ENCODE measurements around the gene ENTPD2. TPM values are rescaled to one million over a fixed set of nuclear protein-coding genes. Genes with fewer than 3 reads are reported as not detected.
A peak's percentile ranks its signal among the peaks of the same experiment; 100 is the strongest.
"Not testable (repeated sequence)": the region's sequence is repeated elsewhere in the genome, so short reads cannot be mapped to it uniquely, and the experiment has no call there.

ENTPD2 gene
- total and polyA plus RNA-seq, 8 donors = 0.71 to 4.7 (median 2.4) TPM

DNA sequence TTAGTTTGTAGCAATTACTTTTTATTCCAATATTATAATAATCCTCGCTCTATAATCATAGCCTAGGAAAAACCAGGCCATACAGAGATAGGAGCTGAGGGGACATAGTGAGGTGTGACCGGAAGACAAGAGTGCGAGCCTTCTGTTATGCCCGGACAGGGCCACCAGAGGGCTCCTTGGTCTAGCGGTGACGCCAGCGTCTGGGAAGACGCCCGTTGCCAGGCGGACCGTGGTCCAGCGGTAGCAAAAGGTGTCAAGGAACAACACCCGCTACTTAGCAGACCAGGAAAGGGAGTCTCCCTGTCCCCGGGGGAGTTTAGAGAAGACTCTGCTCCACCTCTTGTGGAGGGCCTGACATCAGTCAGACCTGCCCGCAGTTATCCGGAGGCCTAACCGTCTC lies 49.6 kb downstream of the ENTPD2 start:
- ATAC-seq; intact Hi-C loops (cut with DNase I); DNase-seq; H3K4me3 ChIP-seq; H3K27ac ChIP-seq; H3K9me3 ChIP-seq; H3K27me3 ChIP-seq: not testable (repeated sequence)
- TF ChIP-seq, protein P1, sequence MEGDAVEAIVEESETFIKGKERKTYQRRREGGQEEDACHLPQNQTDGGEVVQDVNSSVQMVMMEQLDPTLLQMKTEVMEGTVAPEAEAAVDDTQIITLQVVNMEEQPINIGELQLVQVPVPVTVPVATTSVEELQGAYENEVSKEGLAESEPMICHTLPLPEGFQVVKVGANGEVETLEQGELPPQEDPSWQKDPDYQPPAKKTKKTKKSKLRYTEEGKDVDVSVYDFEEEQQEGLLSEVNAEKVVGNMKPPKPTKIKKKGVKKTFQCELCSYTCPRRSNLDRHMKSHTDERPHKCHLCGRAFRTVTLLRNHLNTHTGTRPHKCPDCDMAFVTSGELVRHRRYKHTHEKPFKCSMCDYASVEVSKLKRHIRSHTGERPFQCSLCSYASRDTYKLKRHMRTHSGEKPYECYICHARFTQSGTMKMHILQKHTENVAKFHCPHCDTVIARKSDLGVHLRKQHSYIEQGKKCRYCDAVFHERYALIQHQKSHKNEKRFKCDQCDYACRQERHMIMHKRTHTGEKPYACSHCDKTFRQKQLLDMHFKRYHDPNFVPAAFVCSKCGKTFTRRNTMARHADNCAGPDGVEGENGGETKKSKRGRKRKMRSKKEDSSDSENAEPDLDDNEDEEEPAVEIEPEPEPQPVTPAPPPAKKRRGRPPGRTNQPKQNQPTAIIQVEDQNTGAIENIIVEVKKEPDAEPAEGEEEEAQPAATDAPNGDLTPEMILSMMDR (IDR thresholded peaks at IDR 0.05) = peak; percentile 23 to 58
- Histone ChIP-seq H3K4me1 (peaks cover 0 to 22% of the 10 kb centered on the region in 2 donors), H3K36me3 (peaks cover 0 to 11% of the 10 kb centered on the region in 2 donors)

DNA sequence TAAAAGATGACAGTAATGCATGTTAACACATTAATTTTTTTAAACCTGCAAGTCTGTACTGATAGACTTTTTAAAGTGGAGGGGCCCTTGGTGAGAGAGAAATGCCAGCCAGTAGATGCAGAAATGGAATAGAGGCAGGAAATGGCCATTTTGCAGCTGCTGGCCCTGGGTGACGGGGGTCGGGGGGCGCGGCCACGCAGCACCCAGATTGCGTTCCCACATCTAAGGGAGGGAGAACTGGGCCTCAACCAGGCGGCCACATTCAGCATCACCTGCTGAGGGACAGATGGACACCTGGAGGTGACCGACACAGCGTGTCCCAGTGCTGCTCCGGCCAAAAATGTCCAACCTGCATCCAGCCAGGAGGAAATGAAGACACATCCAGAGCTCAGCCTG lies 51.2 kb downstream of the ENTPD2 start:
- TF ChIP-seq, protein P1 (IDR thresholded peaks at IDR 0.05) = no peak
- no peak overlapping the region for H3K27ac ChIP-seq
- no peaks in the 10 kb centered on the region for H3K36me3 ChIP-seq
- ATAC-seq (no peak), DNase-seq (no peak)
- H3K4me1 ChIP-seq = peaks cover 0 to 39% of the 10 kb centered on the region in 2 donors
- peaks cover 0 to 4% of the 10 kb centered on the region in 2 donors for H3K9me3 ChIP-seq
- intact Hi-C loops (cut with DNase I) = no loop called here
- no peaks in the 10 kb centered on the region for H3K27me3 ChIP-seq
- H3K4me3 ChIP-seq = no peak overlapping the region

DNA sequence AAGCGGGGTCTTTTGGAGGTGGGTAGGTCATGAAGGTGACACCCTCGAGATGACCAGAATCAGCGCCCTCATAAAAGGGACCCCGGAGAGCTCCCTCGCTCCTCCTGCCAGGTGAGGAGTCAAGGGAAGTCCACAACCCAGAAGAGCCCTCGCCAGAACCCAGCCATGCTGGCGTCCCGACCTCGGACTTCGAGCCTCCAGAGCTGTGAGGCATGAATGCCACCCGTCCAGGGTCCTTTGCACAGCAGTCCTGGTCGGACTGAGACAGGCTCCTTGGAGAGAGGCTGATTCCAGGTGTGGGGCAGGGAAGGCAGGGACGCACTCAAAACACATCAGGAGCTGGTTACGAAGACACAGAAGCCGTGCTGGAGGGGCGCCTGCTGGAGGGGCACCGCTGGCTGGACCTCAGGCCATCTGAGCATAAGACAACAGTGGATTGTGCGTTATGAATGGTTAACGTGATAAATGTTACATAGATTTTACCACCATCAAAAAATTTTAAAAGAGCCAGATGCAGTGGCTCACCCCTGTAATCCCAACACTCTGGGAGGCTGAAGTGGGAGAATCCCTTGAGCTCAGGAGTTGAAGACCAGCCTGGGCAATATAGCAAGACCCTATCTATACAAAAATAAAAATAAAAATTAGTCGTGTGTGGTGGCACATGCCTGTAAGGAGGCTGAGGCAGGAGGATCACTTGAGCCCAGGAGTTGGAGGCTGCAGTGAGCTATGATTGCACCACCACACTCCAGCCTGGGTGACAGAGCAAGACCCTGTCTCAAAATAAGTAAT lies 51.8 kb downstream of the ENTPD2 start:
- Histone ChIP-seq H3K4me1 (peaks cover 0 to 45% of the 10 kb centered on the region in 2 donors), H3K27me3 (peaks cover 0 to 5% of the 10 kb centered on the region in 2 donors), H3K9me3 (peaks cover 0 to 4% of the 10 kb centered on the region in 2 donors), H3K27ac (no peak overlapping the region), H3K4me3 (no peak overlapping the region), H3K36me3 (no peaks in the 10 kb centered on the region)
- ATAC-seq (no peak), DNase-seq (no peak)
- TF ChIP-seq, protein P1 (IDR thresholded peaks at IDR 0.05) = no peak
- intact Hi-C loops (cut with DNase I) = no loop called here

DNA sequence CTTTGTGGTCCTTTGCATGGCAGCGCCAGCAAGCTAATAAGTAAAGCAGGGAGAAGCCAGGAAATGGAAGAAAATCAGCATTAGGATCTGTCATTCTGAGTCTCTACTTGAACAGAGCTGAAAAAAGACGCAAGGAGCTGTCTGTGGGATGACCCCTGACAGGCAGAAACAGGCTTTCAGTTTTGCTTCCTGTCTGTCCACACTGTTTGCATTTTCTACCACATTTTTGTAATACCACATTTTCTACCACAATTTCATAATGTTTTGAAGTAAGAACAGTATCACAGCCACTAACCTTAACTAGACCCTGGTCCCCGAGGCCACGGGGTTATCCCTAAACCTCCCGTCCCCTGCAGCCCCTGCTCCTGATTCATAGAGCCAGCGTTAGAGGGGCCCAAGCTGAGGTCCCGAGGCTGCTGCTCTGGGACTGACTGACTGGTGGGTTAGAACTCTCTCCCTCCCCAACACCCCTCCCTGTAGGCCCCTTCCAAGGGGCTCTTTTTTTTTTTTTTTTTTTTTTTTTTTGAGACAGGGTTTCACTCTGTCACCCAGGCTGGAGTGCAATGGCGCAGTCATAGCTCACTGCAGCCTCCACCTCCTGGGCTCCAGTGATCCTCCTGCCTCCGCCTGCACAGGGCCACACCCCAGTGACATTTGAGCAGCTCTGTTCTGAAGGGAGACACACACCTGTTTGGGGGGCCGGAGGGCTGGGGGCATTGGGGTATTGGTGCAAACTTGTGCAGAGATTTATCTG lies 53.5 kb downstream of the ENTPD2 start:
- intact Hi-C loops (cut with DNase I) = no loop called here
- peaks cover 0 to 19% of the 10 kb centered on the region in 2 donors for H3K27me3 ChIP-seq
- H3K36me3 ChIP-seq = no peaks in the 10 kb centered on the region
- no peak for DNase-seq
- peak overlapping the region; percentile 39 to 81 for H3K27ac ChIP-seq
- H3K4me3 ChIP-seq = no peak overlapping the region
- peaks cover 10 to 62% of the 10 kb centered on the region in 2 donors for H3K4me1 ChIP-seq
- no peak for ATAC-seq
- TF ChIP-seq, protein P1 (IDR thresholded peaks at IDR 0.05) = no peak
- peaks cover 0 to 3% of the 10 kb centered on the region in 2 donors for H3K9me3 ChIP-seq

Other genes with a start within 250 kb of the ENTPD2 start
Only the 30 nearest of the 37 such genes appear.
- 100 to 1,000 TPM; 247 to 288 TPM for gene EDF1, start 187.8 kb downstream of the ENTPD2 start, total RNA-seq
- gene EDF1, start 187.8 kb downstream of the ENTPD2 start, polyA plus RNA-seq (ENCODE audit: insufficient read length in 6 of 6) = 100 to 1,000 TPM; 339 to 408 (median 377) TPM
- 10 to 100 TPM; 17.2 to 22.4 TPM for gene TRAF2, start 167.5 kb downstream of the ENTPD2 start, total RNA-seq
- gene TRAF2, start 167.5 kb downstream of the ENTPD2 start, polyA plus RNA-seq (ENCODE audit: insufficient read length in 6 of 6) = 10 to 100 TPM; 12.4 to 16.3 (median 14.6) TPM
- gene FBXW5, start 109.3 kb downstream of the ENTPD2 start, total RNA-seq = 100 to 1,000 TPM in 1 of 2 donors, 10 to 100 TPM in 1; 98.5 to 111 TPM
- 10 to 100 TPM; 33.0 to 59.6 (median 43.6) TPM for gene FBXW5, start 109.3 kb downstream of the ENTPD2 start, polyA plus RNA-seq (ENCODE audit: insufficient read length in 6 of 6)
- 1 to 10 TPM; 1.2 TPM for gene C8G, start 108.8 kb downstream of the ENTPD2 start, total RNA-seq
- gene C8G, start 108.8 kb downstream of the ENTPD2 start, polyA plus RNA-seq (ENCODE audit: insufficient read length in 6 of 6) = under 1 TPM; 0.47 to 0.90 (median 0.72) TPM
- gene LCN12, start 101.8 kb downstream of the ENTPD2 start, total RNA-seq = 1 to 10 TPM; 2.1 to 4.5 TPM
- 10 to 100 TPM in 5 of 6 donors, 1 to 10 TPM in 1; 7.0 to 28.0 (median 17.6) TPM for gene LCN12, start 101.8 kb downstream of the ENTPD2 start, polyA plus RNA-seq (ENCODE audit: insufficient read length in 6 of 6)
- gene PTGDS, start 76.6 kb downstream of the ENTPD2 start, total RNA-seq = 100 to 1,000 TPM; 133 to 137 TPM
- 10 to 100 TPM; 23.7 to 59.8 (median 31.2) TPM for gene PTGDS, start 76.6 kb downstream of the ENTPD2 start, polyA plus RNA-seq (ENCODE audit: insufficient read length in 6 of 6)
- 1 to 10 TPM; 2.0 to 2.3 TPM for gene LCNL1, start 71.1 kb downstream of the ENTPD2 start, total RNA-seq
- 1 to 10 TPM in 4 of 6 donors, under 1 TPM in 2; 0.38 to 2.7 (median 1.1) TPM for gene LCNL1, start 71.1 kb downstream of the ENTPD2 start, polyA plus RNA-seq (ENCODE audit: insufficient read length in 6 of 6)
- gene PAXX, start 61.6 kb downstream of the ENTPD2 start, total RNA-seq = 10 to 100 TPM; 34.2 to 56.6 TPM
- gene PAXX, start 61.6 kb downstream of the ENTPD2 start, polyA plus RNA-seq (ENCODE audit: insufficient read length in 6 of 6) = 10 to 100 TPM; 28.1 to 47.6 (median 33.7) TPM
- gene CLIC3, start 57.5 kb downstream of the ENTPD2 start, total RNA-seq = 10 to 100 TPM; 39.7 to 85.4 TPM
- 10 to 100 TPM; 30.7 to 56.2 (median 42.2) TPM for gene CLIC3, start 57.5 kb downstream of the ENTPD2 start, polyA plus RNA-seq (ENCODE audit: insufficient read length in 6 of 6)
- 10 to 100 TPM; 34.5 to 34.8 TPM for gene ABCA2, start 25.8 kb downstream of the ENTPD2 start, total RNA-seq
- 10 to 100 TPM; 20.8 to 33.8 (median 28.6) TPM for gene ABCA2, start 25.8 kb downstream of the ENTPD2 start, polyA plus RNA-seq (ENCODE audit: insufficient read length in 6 of 6)
- 1 to 10 TPM in 1 of 2 donors, under 1 TPM in 1; 0.17 to 2.9 TPM for gene FUT7, start 22.0 kb downstream of the ENTPD2 start, total RNA-seq
- gene FUT7, start 22.0 kb downstream of the ENTPD2 start, polyA plus RNA-seq (ENCODE audit: insufficient read length in 6 of 6) = under 1 TPM in 3 of 6 donors, not detected in 3; 0.08 to 0.11 (median 0.09) TPM
- gene NPDC1, start 7.9 kb downstream of the ENTPD2 start, total RNA-seq = 100 to 1,000 TPM; 104 to 105 TPM
- 10 to 100 TPM; 24.4 to 48.9 (median 25.2) TPM for gene NPDC1, start 7.9 kb downstream of the ENTPD2 start, polyA plus RNA-seq (ENCODE audit: insufficient read length in 6 of 6)
- gene SAPCD2, start 16.5 kb upstream of the ENTPD2 start, total RNA-seq = 1 to 10 TPM; 2.7 to 4.6 TPM
- 10 to 100 TPM in 3 of 6 donors, 1 to 10 TPM in 3; 8.5 to 15.1 (median 10.4) TPM for gene SAPCD2, start 16.5 kb upstream of the ENTPD2 start, polyA plus RNA-seq (ENCODE audit: insufficient read length in 6 of 6)
- 10 to 100 TPM; 28.1 to 43.1 TPM for gene UAP1L1, start 23.5 kb upstream of the ENTPD2 start, total RNA-seq
- gene UAP1L1, start 23.5 kb upstream of the ENTPD2 start, polyA plus RNA-seq (ENCODE audit: insufficient read length in 6 of 6) = 1 to 10 TPM; 4.6 to 8.8 (median 6.0) TPM
- 10 to 100 TPM; 51.5 to 54.9 TPM for gene MAN1B1, start 32.9 kb upstream of the ENTPD2 start, total RNA-seq
- gene MAN1B1, start 32.9 kb upstream of the ENTPD2 start, polyA plus RNA-seq (ENCODE audit: insufficient read length in 6 of 6) = 10 to 100 TPM; 62.7 to 74.9 (median 66.9) TPM
- gene DPP7, start 60.7 kb upstream of the ENTPD2 start, total RNA-seq = 100 to 1,000 TPM; 144 to 165 TPM
- gene DPP7, start 60.7 kb upstream of the ENTPD2 start, polyA plus RNA-seq (ENCODE audit: insufficient read length in 6 of 6) = 10 to 100 TPM; 35.8 to 53.6 (median 47.7) TPM
- under 1 TPM; 0.17 to 0.55 TPM for gene GRIN1, start 85.1 kb upstream of the ENTPD2 start, total RNA-seq
- gene GRIN1, start 85.1 kb upstream of the ENTPD2 start, polyA plus RNA-seq (ENCODE audit: insufficient read length in 6 of 6) = under 1 TPM; 0.15 to 0.38 (median 0.28) TPM
- under 1 TPM in 1 of 2 donors, not detected in 1; 0.55 TPM for gene LRRC26, start 116.0 kb upstream of the ENTPD2 start, total RNA-seq
- gene LRRC26, start 116.0 kb upstream of the ENTPD2 start, polyA plus RNA-seq (ENCODE audit: insufficient read length in 6 of 6) = under 1 TPM in 3 of 6 donors, not detected in 3; 0.23 to 0.63 (median 0.25) TPM
- not detected for gene TMEM210, start 118.0 kb upstream of the ENTPD2 start, total RNA-seq
- not detected for gene TMEM210, start 118.0 kb upstream of the ENTPD2 start, polyA plus RNA-seq (ENCODE audit: insufficient read length in 6 of 6)
- gene ANAPC2, start 134.5 kb upstream of the ENTPD2 start, total RNA-seq = 10 to 100 TPM; 43.5 to 52.3 TPM
- gene ANAPC2, start 134.5 kb upstream of the ENTPD2 start, polyA plus RNA-seq (ENCODE audit: insufficient read length in 6 of 6) = 10 to 100 TPM; 42.1 to 58.8 (median 44.3) TPM
- 10 to 100 TPM; 59.1 to 68.0 TPM for gene SSNA1, start 134.6 kb upstream of the ENTPD2 start, total RNA-seq
- 10 to 100 TPM; 38.7 to 53.6 (median 52.1) TPM for gene SSNA1, start 134.6 kb upstream of the ENTPD2 start, polyA plus RNA-seq (ENCODE audit: insufficient read length in 6 of 6)
- gene TPRN, start 146.7 kb upstream of the ENTPD2 start, total RNA-seq = 10 to 100 TPM; 21.6 to 21.7 TPM
- gene TPRN, start 146.7 kb upstream of the ENTPD2 start, polyA plus RNA-seq (ENCODE audit: insufficient read length in 6 of 6) = 10 to 100 TPM in 3 of 6 donors, 1 to 10 TPM in 3; 6.7 to 13.8 (median 9.4) TPM
- 10 to 100 TPM; 30.6 to 31.7 TPM for gene TMEM203, start 151.6 kb upstream of the ENTPD2 start, total RNA-seq
- gene TMEM203, start 151.6 kb upstream of the ENTPD2 start, polyA plus RNA-seq (ENCODE audit: insufficient read length in 6 of 6) = 10 to 100 TPM; 30.4 to 37.8 (median 33.3) TPM
- gene NDOR1, start 151.6 kb upstream of the ENTPD2 start, total RNA-seq = 10 to 100 TPM; 16.5 to 19.5 TPM
- gene NDOR1, start 151.6 kb upstream of the ENTPD2 start, polyA plus RNA-seq (ENCODE audit: insufficient read length in 6 of 6) = 10 to 100 TPM in 3 of 6 donors, 1 to 10 TPM in 3; 9.1 to 15.4 (median 10.2) TPM
- 1 to 10 TPM; 4.9 to 7.5 TPM for gene RNF208, start 168.2 kb upstream of the ENTPD2 start, total RNA-seq
- 1 to 10 TPM; 4.0 to 7.8 (median 5.9) TPM for gene RNF208, start 168.2 kb upstream of the ENTPD2 start, polyA plus RNA-seq (ENCODE audit: insufficient read length in 6 of 6)
- under 1 TPM; 0.44 to 0.50 TPM for gene CYSRT1, start 171.1 kb upstream of the ENTPD2 start, total RNA-seq
- gene CYSRT1, start 171.1 kb upstream of the ENTPD2 start, polyA plus RNA-seq (ENCODE audit: insufficient read length in 6 of 6) = 1 to 10 TPM; 1.4 to 3.7 (median 2.8) TPM
- gene RNF224, start 173.4 kb upstream of the ENTPD2 start, total RNA-seq = under 1 TPM; 0.15 to 0.18 TPM
- 1 to 10 TPM; 1.7 to 4.8 (median 3.5) TPM for gene RNF224, start 173.4 kb upstream of the ENTPD2 start, polyA plus RNA-seq (ENCODE audit: insufficient read length in 6 of 6)
- gene SLC34A3, start 176.8 kb upstream of the ENTPD2 start, total RNA-seq = under 1 TPM in 1 of 2 donors, not detected in 1; 0.12 TPM
- gene SLC34A3, start 176.8 kb upstream of the ENTPD2 start, polyA plus RNA-seq (ENCODE audit: insufficient read length in 6 of 6) = 1 to 10 TPM; 1.0 to 2.8 (median 2.1) TPM
- 100 to 1,000 TPM; 245 to 337 TPM for gene TUBB4B, start 187.2 kb upstream of the ENTPD2 start, total RNA-seq
- 100 to 1,000 TPM; 196 to 315 (median 237) TPM for gene TUBB4B, start 187.2 kb upstream of the ENTPD2 start, polyA plus RNA-seq (ENCODE audit: insufficient read length in 6 of 6)
- not detected for gene STPG3, start 197.2 kb upstream of the ENTPD2 start, total RNA-seq
- 1 to 10 TPM in 3 of 6 donors, under 1 TPM in 3; 0.69 to 1.4 (median 0.89) TPM for gene STPG3, start 197.2 kb upstream of the ENTPD2 start, polyA plus RNA-seq (ENCODE audit: insufficient read length in 6 of 6)